ENCODE measurements around the gene OLA1.
"Not testable (repeated sequence)": the region's sequence is repeated elsewhere in the genome, so short reads cannot be mapped to it uniquely, and the experiment has no call there.

OLA1 gene

GRCh38 chr2:174248187-174248997 lies at the start of gene OLA1:
TSS of gene OLA1 (minus strand) at chr2:174248532. CDS start at chr2:174246815, 1,717 bp downstream.
- FAIRE-seq: no peak

DNA sequence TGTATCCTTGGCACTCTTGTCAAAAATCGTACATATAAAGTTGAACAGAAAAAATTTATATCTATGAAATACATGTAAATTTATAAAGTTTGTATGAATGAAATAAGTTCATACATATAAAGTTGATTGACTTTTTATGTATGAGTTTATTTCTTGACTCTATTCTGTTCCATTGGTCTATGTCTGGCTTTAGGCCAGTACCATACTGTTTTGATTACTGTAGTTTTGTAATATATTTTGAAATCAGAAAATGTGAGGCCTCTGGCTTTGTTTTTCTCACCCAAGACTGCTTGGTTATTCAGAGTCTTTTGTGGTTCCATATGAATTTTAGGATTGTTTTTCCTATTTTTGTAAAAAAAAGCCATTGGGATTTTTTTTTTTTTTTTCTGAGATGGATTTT lies 44.6 kb upstream of the OLA1 start:
- no peak for FAIRE-seq

DNA sequence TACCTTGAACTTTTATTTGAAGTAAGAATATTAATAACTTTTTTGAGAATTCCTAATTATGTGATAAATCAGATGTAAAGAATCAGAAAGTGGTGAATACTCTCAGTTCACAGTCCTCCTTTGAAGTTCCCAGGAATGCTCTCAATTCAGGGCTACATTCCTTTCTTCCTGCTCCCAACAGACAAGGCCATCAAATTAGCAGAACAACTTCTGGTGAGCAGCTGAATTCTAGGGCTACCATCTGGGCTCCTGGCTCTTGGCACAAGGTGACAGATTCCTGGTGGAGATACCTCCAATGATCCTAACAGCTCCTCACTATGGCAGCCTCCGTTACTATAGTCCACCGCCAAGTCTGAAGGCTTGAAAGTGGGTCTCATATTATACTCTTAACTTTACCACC lies 37.8 kb upstream of the OLA1 start:
- no peak for FAIRE-seq

- no peak for FAIRE-seq
Measured at GRCh38 chr2:174282441-174282840, 34.1 kb upstream of the OLA1 start.

DNA sequence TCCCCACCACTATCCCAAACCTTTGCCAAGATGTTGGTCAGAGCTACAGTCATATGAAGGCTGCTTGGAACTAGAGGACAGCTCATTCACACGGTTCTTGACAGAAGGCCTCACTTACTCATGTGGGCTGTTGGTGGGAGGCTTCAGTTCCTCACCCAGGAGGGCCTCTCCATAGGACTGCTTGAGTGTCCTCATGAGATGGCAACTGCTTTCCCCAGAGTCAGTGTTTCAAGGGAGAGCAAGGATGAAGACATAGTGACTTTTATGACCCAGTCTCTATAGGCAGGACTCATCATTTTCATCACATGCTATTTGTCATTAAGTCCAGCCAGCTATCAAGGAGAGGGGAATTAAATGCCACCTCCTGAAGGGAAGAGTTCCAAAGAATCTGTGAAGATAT lies 33.4 kb upstream of the OLA1 start:
- FAIRE-seq: no peak

- no peak for FAIRE-seq
Measured at GRCh38 chr2:174280596-174280995, 32.3 kb upstream of the OLA1 start.

DNA sequence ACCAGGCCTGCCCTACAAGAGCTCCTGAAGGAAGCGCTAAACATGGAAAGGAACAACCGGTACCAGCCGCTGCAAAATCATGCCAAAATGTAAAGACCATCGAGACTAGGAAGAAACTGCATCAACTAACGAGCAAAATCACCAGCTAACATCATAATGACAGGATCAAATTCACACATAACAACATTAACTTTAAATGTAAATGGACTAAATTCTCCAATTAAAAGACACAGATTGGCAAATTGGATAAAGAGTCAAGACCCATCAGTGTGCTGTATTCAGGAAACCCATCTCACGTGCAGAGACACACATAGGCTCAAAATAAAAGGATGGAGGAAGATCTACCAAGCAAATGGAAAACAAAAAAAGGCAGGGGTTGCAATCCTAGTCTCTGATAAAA lies 21.9 kb upstream of the OLA1 start:
- FAIRE-seq: not testable (repeated sequence)

DNA sequence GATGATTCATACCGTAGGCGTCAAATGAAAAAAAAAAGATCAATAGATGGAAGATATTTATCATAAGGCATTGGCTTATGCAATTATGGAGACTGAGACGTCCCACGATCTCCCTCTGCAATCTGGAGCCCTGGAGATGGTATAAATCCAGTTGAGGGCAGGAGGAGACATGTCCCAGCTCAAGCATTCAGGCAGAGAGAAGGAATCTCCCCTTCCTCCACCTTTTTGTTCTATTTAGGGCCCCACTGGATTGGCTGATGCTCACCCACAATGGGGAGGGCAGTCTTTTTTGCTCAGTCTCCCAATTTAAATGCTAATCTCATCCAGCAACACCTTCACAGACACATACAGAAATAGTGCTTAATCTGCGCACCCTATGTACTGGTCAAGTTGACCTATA lies 18.0 kb upstream of the OLA1 start:
- FAIRE-seq: no peak

GRCh38 chr2:174263997-174264396 lies 15.7 kb upstream of the OLA1 start:
- no peak for FAIRE-seq

GRCh38 chr2:174259981-174260380 lies 11.6 kb upstream of the OLA1 start:
- FAIRE-seq: no peak

- no peak for FAIRE-seq
Measured at GRCh38 chr2:174254267-174254666, 5.9 kb upstream of the OLA1 start.

GRCh38 chr2:174248998-174249592 lies 763 bp upstream of the OLA1 start:
- no peak for FAIRE-seq

GRCh38 chr2:174247474-174248186 lies 702 bp downstream of the OLA1 start:
- no peak for FAIRE-seq

GRCh38 chr2:174246944-174247381 lies 1.4 kb downstream of the OLA1 start:
- FAIRE-seq: no peak

DNA sequence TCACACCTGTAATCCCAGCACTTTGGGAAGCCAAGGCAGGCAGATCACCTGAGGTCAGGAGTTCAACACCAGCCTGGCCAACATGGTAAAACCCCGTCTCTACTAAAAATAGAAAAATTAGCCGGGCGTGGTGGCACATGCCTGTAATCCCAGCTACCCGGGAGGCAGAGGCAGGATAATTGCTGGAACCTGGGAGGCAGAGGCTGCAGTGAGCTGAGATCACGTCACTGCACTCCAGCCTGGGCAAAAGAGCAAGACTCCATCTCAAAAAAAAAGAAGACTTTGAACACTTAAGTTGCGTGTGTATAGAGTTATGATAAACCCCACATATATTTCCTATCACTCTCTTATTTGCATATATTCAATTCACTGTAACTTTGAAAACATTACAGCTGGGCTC lies 2.7 kb downstream of the OLA1 start:
- not testable (repeated sequence) for FAIRE-seq

GRCh38 chr2:174245065-174245464 lies 3.3 kb downstream of the OLA1 start:
- no peak for FAIRE-seq

DNA sequence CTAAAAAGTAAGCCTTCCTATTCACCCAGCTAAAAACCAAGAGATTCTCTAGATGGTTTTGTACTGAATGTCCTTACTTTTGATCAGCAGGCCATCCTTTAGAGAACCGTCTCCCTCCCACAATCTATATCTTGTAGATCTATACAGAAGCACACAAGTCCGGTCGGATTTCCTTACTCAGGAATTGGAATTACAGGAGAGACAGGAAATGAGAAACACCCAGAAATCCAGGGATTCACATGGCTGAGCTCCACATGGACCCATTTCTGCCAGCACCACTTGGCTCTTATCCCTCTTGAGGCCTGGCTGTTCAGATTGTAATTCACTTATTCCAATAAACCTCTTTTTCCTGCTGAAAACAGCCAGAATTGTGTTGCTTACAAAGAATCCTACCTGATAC lies 4.5 kb downstream of the OLA1 start:
- no peak for FAIRE-seq

DNA sequence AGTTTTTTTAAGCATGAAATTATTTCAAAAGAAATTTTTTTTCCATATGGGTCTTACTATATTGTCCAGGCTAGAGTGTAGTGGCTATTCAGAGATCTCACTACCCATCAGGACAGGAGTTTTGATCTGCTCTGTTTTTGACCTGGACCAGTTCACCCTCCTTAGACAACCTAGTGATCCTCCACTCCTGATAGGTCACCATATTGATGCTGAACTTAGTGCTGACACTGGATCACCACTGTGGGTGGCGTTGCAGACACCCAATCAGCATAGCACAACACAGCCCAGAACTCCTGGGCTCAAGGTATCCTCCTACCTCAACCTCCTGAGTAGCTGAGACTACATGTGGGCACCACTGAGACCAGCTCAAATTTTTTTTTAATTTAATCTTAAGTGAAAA lies 8.2 kb downstream of the OLA1 start:
- no peak for FAIRE-seq

DNA sequence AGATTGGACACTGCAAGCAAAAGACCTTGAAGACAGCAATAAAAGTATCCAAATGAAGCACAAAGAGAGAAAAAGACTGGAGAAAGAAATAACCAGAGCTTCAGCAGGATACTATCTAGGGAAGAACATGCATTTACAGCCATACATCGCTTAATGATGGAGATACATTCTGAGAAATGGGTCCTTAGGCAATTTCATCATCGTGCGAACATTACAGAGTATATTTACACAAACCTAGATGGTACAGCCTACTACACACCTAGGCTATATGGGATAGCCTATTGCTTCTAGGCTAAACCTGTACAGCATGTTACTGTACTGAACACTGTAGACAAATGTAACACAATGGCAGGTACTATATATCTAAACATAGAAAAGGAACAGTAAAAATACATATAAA lies 11.9 kb downstream of the OLA1 start:
- FAIRE-seq: no peak

DNA sequence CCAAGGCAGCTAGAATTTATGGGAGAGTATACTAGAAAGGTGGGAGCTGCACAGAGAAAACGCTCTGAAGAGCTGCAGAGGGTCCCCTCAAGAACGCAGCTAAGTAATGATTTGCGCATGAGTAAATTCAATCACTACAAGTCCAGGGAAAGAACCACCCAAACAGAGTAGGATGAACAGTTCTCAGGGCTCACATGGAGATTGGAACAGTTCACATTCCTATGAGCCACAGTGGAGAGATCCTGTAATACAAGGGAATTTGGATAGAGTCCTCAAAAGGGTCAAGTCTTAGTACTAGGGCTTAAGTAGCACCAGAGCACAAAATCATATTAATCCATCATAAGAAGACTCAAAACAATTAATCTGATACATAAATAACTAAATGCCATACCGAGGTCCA lies 12.7 kb downstream of the OLA1 start:
- no peak for FAIRE-seq

DNA sequence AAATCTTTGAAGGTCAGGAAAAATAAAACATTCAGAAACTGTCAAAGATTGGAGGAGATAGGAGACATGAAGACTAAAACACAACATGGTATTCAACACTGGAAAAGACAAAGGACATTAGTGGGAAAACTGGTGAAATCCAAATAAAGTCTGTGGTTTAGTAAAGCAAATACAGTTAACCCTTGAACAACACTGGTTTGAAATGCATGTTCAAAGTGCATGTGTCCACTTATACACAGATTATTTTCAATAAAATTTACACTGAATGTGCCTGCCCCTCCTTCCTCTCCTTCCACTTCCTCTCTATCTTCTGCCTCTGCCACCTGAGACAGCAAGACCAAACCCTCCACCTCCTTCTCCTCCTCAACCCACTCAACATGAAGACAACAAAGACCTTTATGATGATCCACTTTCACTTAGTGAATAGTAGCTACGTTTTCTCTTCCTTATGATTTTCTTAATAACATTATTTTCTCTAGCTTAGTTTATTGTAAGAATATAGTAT lies 14.5 kb downstream of the OLA1 start:
- FAIRE-seq: no peak

DNA sequence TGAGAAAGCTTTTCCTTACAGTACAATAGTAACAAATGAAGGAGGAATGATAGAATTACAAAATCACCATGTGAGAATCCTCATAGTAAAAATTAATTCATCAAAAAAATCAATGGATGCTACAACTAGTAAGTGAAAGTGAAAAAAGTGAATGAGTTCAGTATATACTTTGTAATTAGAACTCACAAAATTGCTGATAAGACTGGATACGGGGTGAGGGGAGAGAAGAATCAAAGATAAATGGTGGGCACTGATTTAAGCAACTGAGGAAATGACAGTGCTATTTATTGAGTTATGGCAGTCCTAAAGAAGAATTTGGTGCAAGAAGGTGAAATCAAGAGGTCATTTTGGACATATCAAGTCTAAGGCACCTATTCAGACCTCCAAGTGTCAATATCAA lies 20.6 kb downstream of the OLA1 start:
- no peak for FAIRE-seq

- no peak for FAIRE-seq
Measured at GRCh38 chr2:174224665-174225288, 23.6 kb downstream of the OLA1 start.
